Subcutaneous abdominal adipose tissue (tissue), 5 donors: ENCODE results near the gene NEURL2.

Experiments
- H3K27ac ChIP-seq: one replicate; pipeline ENCODE4 v1.7.0; 2013; ENCODE audit warnings: low read depth, mild to moderate bottlenecking, inconsistent platforms, low read length, moderate library complexity
- H3K27me3 ChIP-seq, 5 donors: one replicate each; pipeline ENCODE4 v1.7.0; 2013; ENCODE audit warnings: low read length in 5 of 5, inconsistent platforms in 1 of 5; ENCODE audit not compliant: control insufficient read depth in 5 of 5, insufficient read depth in 4 of 5
- H3K36me3 ChIP-seq, 5 donors: one replicate each; pipeline ENCODE4 v1.7.0; 2013; ENCODE audit warnings: low read length in 5 of 5; ENCODE audit not compliant: control insufficient read depth in 5 of 5, insufficient read depth in 5 of 5
- H3K4me1 ChIP-seq, 5 donors: one replicate each; pipeline ENCODE4 v1.7.0; 2013; ENCODE audit warnings: low read length in 5 of 5, mild to moderate bottlenecking in 3 of 5, moderate library complexity in 1 of 5; ENCODE audit not compliant: control insufficient read depth in 5 of 5, insufficient read depth in 5 of 5
- H3K4me3 ChIP-seq, 5 donors: one replicate each; pipeline ENCODE4 v1.7.0; 2013; ENCODE audit warnings: low read length in 5 of 5, low read depth in 1 of 5
- H3K9ac ChIP-seq, 5 donors: one replicate each; pipeline ENCODE4 v1.7.0; 2013; ENCODE audit warnings: low read length in 5 of 5, mild to moderate bottlenecking in 4 of 5, moderate library complexity in 3 of 5
- H3K9me3 ChIP-seq, 5 donors: one replicate each; pipeline ENCODE4 v1.7.0; 2013; ENCODE audit warnings: low read length in 5 of 5; ENCODE audit not compliant: control insufficient read depth in 5 of 5
- donor health status: healthy.
- donor health status: healthy.
- donor health status: healthy.
- donor health status: healthy.
- donor health status: healthy.

The NEURL2 gene

GRCh38 chr20:45848969-45849582 lies 41.9 kb downstream of the NEURL2 start:
- peaks cover 0 to 7% (median 2%) of the 10 kb centered on the region in 5 donors for H3K4me1 ChIP-seq
- H3K9ac ChIP-seq: peak overlapping the region in 1 of 5 donors; percentile 17
- H3K27me3 ChIP-seq: no peaks in the 10 kb centered on the region
- no peak overlapping the region for H3K27ac ChIP-seq
- H3K9me3 ChIP-seq: no peaks in the 10 kb centered on the region
- peaks cover 7 to 63% (median 48%) of the 10 kb centered on the region in 5 donors for H3K36me3 ChIP-seq
- no peak overlapping the region for H3K4me3 ChIP-seq

DNA sequence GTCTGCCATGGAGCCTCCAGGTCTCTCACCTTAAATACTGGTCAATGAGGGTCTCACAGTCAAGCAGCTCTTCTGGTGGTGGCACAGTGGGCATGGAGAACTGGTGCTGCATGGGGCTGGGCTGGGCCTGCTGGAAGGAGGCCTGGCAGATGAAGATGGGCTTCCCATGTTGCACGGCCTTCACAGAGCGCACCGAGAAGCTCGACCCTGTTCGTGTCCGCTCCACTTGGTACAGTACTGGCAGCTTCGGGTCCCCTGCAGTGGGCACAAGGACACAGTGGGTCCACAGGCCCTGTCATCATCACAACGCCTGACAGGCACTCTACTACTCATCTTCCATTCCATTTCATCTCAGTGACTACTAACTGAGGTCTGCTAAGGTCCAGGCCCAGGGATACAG lies 42.6 kb downstream of the NEURL2 start:
- no peak overlapping the region for H3K4me3 ChIP-seq
- H3K4me1 ChIP-seq: peaks cover 0 to 12% (median 3%) of the 10 kb centered on the region in 5 donors
- H3K36me3 ChIP-seq: peaks cover 5 to 63% (median 51%) of the 10 kb centered on the region in 5 donors

DNA sequence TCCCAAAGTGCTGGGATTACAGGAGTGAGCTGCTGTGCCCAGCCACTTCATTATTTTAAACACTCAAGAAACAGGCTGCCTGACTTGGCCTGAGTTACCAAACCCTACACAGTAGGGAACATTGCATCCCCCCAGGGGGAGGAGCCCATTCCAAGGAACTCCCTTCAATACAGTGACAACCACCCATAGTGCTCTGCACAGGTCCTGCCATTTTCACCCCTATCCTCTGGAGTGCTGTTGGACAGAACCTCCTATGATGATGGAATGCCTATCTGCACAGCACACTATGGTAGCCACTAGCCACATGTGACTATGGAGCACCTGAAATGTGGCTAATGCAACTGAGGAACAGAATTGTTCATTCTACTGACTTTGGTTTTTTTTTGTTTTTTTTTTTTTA lies 45.6 kb downstream of the NEURL2 start:
- Histone ChIP-seq H3K9me3 (no peaks in the 10 kb centered on the region), H3K27me3 (no peaks in the 10 kb centered on the region), H3K9ac (no peak overlapping the region), H3K4me1 (peaks cover 4 to 41% (median 23%) of the 10 kb centered on the region in 5 donors), H3K36me3 (peaks cover 2 to 71% (median 67%) of the 10 kb centered on the region in 5 donors), H3K4me3 (no peak overlapping the region), H3K27ac (no peak overlapping the region)

More for the DNA sequence above, 42.6 kb downstream of the NEURL2 start:
- Histone ChIP-seq H3K27ac (no peak overlapping the region), H3K9me3 (no peaks in the 10 kb centered on the region), H3K9ac (no peak overlapping the region), H3K27me3 (no peaks in the 10 kb centered on the region)

- Histone ChIP-seq H3K4me1 (peaks cover 4 to 43% (median 23%) of the 10 kb centered on the region in 5 donors), H3K4me3 (no peak overlapping the region), H3K36me3 (peaks cover 4 to 80% (median 68%) of the 10 kb centered on the region in 5 donors), H3K27ac (peak overlapping the region; percentile 69), H3K9me3 (no peaks in the 10 kb centered on the region), H3K27me3 (no peaks in the 10 kb centered on the region), H3K9ac (no peak overlapping the region)
Observed at GRCh38 chr20:45843506-45843905, 47.5 kb downstream of the NEURL2 start.

DNA sequence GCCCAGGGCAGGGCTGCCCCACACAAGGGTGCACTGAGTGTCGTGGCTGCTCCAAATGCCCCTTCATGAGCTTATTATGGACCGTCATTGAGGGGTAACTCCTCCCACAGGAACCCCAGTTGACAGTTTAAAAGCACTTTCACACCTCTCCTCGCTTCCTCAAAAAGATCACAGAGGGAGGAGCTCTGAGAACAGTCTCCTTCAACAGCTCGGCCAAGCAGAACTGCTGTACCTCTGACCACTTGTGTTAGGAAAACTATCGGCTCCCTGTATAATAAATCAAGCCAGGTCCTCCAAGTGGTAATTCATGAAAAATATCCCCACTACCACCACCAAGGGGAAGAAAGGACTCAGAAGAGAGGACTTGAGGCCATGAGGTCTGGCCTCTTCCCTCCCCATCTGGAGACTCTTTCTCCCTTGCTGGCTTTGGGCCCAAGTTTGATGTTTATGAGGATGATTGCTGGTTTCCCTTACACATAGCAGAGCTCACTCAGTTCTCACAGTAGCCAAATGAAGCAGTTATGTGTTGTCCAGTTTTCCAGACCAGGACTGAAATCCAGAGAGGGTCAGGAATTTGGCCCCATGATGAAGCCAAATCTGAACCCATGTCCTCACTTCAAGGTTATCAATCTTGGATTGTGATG lies 48.7 kb downstream of the NEURL2 start:
- H3K27me3 ChIP-seq: no peaks in the 10 kb centered on the region
- H3K36me3 ChIP-seq: peaks cover 4 to 75% (median 62%) of the 10 kb centered on the region in 5 donors
- H3K4me1 ChIP-seq: peaks cover 4 to 46% (median 25%) of the 10 kb centered on the region in 5 donors
- H3K27ac ChIP-seq: peak overlapping the region; percentile 69
- no peak overlapping the region for H3K4me3 ChIP-seq
- H3K9ac ChIP-seq: peak overlapping the region in 3 of 5 donors; percentile 1 to 29 (median 23)
- H3K9me3 ChIP-seq: no peaks in the 10 kb centered on the region

DNA sequence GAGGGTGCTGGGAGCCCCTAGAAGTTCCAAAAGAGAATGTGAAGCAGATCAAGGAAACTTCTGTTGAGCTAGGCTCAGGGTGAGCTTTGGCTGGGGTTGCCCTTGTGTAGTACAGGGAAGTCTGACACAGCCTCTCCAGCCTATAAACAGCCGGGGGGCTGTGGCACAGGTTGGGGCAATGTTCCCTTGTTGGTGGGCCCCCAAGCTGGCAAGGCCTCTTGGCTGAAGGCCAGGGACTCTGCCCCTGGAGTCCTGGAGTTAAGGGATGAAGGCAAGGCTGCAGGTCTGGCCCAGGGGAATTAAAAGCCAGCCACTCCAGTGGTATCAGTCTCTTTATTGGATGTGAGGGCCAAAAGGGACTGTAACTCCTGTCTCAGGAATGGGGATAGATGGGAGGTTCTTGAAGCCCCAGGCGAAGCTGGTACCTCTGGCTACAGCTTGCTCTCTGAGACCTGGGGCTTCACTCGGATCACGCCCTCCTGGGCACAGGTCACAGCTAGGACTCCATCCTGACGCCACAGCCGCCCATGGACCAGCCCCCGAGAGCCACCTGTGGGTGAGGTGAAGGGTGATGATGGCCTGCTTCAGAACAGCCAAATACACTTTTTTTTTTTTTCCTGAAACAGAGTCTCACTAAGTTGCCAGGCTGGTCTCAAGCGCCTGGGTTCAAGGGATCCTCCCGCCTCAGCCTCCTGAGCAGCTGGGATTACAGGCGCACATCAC lies 49.4 kb downstream of the NEURL2 start:
- peaks cover 4 to 53% (median 32%) of the 10 kb centered on the region in 5 donors for H3K4me1 ChIP-seq

GRCh38 chr20:45840700-45841198 lies 50.3 kb downstream of the NEURL2 start:
- Histone ChIP-seq H3K4me3 (no peak overlapping the region), H3K9ac (no peak overlapping the region), H3K27ac (peak overlapping the region; percentile 60), H3K36me3 (peaks cover 4 to 72% (median 57%) of the 10 kb centered on the region in 5 donors), H3K9me3 (no peaks in the 10 kb centered on the region), H3K27me3 (no peaks in the 10 kb centered on the region), H3K4me1 (peaks cover 4 to 57% (median 36%) of the 10 kb centered on the region in 5 donors)

More for the DNA sequence above, 49.4 kb downstream of the NEURL2 start:
- no peaks in the 10 kb centered on the region for H3K27me3 ChIP-seq
- H3K36me3 ChIP-seq: peaks cover 4 to 76% (median 61%) of the 10 kb centered on the region in 5 donors
- peak overlapping the region; percentile 69 for H3K27ac ChIP-seq
- no peaks in the 10 kb centered on the region for H3K9me3 ChIP-seq
- peak overlapping the region in 1 of 5 donors; percentile 23 for H3K9ac ChIP-seq
- no peak overlapping the region for H3K4me3 ChIP-seq
